Measurements from ENCODE around the gene LCLAT1.

DNA sequence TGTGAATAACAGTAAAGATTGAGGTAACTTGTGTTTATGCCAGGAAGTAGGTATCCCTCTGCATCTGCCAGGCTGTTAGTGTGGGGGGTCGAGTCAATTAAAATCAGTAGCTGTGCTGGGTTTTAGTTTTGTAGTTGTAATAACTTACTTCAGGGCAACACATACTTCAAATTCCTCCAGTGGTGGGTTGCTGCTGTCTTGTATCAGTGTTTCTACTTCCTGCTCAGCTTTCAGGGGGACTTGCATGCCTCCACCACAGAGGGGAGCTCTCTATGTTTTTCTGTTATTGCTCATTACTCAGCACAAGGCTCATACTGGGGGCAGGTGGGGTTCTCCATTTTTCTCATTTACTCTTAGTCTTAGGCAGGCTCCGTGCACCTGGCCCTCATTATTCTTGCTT, 223.4 kb downstream of the LCLAT1 start:
- TF ChIP-seq TAF1 (IDR thresholded peaks at IDR 0.05; ENCODE audit: borderline replicate concordance, insufficient read depth, low read length) (no peak), POLR2AphosphoS5 (IDR thresholded peaks at IDR 0.05; ENCODE audit: low read depth, low read length) (no peak)
